Skeletal muscle cell (primary cell): ENCODE results near the gene MITD1.
"Not testable (repeated sequence)": the region's sequence is repeated elsewhere in the genome, so short reads cannot be mapped to it uniquely, and the experiment has no call there.

Experiments used
- DNase-seq: peaks from one replicate; pipeline ENCODE4 v3.0.0-alpha.2; 2010; ENCODE audit warnings: low read depth
- H3K4me3 ChIP-seq: 2 replicates; pipeline ENCODE4 v1.5.1; 2011; ENCODE audit warnings: low read depth, mild to moderate bottlenecking, control low read depth, low read length, moderate library complexity

The MITD1 gene

DNA sequence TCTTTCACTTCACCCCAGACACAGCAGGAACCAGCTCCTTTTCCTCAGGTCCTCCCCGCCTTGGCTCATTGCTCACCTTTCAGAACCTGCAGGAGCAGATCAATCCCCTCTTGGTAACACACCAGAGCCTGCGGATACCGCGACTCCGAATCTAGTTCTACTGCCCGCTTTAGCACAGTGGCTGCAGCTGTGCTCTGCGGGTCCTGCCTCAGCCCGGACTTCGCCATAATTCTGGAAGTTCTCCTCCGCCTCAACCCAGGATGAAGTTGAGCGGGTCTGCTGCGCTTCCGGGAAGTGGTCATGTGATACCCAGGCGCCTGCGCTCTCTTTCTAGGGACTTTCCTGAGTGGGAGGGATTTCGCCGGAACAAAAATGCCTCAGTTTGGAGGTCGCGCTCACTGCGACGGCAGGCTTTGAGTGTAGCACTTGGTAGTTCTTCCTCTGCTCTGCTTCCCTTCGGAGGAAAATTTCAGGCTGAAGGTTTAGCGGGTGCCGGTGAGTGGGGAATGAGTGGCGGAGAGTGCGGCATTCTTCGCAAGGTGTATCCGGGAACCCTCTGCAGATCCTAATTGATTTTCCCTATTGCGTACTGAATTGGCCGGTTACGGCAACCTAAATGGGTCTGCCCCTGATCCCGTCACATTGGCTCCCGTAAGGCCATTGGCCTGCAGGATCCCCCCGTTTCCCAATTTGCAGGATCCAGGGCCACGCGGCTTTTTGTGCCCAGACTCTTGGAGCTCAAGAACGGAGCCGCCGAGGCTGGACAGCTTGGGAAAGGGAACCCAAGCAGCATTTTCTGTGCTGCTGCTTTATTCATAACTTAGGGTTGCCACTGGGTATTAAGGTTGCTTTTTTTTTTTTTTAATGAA lies at the start of gene MITD1, which contains the start of gene MRPL30:
MITD1 (minus strand) TSS at position 304 of the 869 bp plus-strand sequence; CDS start at position 227, 77 bp downstream.
MRPL30 (plus strand) TSS at position 430 of the 869 bp plus-strand sequence. CDS start 5,020 bp downstream, outside the sequence.
- DNase-seq: peak; percentile 83
- peak within 1 kb of the TSS; percentile 63 for H3K4me3 ChIP-seq

DNA sequence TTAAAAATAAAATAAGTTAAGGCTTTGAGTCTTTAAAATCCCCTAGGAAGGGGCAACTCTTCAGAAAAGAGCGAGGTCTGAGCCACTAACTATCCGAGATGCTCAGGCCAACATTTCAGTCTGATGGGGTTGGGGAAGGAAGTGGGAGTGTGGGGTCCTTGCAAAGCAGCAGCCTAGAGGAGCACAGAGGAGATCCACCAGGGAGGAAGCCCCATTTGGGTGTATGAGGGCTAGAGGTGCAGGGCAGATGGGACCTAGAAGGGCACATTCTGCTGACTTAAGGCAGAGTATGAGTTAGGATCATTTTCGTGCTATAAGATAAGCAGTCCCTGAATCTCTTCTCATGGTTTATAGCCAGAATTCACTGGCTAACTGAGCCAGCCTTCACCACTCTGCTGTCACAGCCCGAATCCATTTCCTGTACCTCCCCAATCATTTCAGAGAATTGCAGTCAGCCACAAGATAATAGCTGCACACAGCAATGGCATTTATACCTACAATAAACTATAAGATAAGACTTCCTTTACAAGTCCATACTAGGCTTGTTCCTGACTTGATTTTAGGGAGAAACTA lies 37.2 kb upstream of the MITD1 start:
- no peak overlapping the region for H3K4me3 ChIP-seq
- DNase-seq: no peak

DNA sequence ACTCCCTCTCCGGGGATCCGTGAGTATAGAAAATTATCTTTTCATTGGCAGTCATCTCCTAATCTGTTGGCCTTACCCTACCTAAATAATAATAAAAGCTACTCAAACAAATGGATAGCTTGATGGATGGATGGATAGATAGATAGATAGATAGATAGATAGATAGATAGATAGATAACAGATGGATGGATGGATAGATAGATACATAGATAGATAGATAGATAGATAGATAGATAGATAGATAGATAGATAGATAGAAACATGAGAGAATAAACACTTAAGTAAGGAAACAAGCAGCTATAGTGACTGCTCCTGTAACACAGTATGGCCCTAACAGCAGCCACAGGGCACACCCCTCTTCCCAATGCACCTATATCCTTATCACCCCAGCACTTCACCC lies 35.2 kb upstream of the MITD1 start:
- no peak for DNase-seq
- H3K4me3 ChIP-seq: no peak overlapping the region

DNA sequence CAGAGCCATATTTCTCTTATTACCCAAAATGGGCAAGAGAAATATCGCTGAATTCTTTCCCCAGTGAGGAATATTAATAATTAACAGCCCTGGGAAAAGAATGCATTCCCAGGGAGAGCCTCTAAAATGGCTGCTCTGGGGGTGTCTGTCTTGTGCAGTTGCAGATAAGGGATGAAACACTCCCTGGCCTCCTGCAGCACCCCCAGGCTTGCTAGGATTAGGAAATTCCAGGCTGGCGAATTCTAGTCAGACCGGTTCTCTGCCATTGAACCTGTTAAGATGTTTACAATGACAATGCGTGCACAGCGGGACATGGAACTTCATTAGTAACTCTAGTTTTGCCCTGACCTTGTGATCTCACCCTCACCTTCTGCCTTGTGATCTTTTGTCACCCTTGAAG lies 24.6 kb upstream of the MITD1 start:
- no peak overlapping the region for H3K4me3 ChIP-seq
- DNase-seq: no peak

DNA sequence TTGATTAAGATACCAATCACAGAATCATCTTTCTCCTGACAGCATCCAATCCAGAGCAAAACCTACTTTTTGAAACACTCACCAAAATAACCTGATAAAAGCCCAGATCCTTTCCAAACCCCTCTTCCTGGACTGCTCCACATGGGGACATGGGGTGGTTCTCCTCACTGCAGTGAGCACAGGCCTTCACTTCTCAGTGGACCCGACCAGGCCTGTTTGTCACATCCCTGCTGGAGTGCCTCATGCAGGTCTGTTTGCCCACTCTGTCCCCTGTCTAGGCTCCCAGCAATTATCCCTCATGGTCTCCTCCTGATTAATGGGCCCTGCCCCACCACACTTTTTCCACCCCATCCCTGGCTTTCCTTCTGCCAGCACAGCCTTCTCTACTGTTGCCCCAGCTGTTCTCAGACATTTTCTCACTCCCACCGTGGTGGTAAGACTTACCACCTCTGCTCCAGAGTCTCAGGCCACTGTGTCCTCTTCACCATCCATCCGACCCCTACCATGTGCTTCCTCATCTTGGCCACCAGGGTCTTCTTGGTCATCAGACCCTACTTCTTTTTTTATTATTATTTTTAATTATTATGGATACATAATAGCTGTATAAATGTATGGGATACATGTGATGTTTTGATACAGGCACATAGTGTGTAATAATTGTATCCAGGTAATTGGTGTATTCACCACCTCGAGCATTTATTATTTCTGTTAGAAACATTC lies 21.3 kb upstream of the MITD1 start:
- no peak overlapping the region for H3K4me3 ChIP-seq
- no peak for DNase-seq

DNA sequence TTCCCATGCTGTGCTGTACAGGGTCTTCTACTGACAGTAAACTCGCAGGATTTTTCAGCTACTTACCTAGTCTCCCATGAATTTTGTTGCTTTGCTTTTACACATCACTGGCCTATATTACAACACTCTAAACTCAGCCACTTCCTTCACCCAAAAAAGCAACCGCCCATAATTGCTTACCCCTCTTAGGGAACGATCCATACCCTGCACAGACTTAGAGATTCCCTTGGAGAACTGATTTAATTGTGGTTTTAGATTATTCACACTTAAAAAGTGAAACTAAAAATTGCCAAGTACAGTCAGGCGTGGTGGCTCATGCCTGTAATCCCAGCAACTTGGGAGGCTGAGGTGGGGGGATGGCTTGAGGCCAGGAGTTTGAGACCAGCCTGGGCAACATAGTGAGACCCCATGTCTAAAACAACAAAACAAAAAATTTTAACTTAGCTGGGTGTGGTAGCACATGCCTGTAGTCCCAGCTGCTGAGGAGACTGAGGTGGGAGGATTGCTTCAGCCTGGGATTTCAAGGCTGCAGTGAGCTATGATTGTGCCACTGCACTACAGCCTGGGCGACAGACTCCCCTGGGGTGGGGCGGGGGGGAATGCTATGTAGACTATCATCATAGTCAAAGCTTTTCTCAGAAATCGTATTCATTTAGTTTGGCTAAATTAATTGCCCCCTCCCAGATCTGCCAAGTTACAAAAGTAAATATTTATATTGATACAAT lies 19.4 kb upstream of the MITD1 start:
- no peak for DNase-seq
- H3K4me3 ChIP-seq: no peak overlapping the region

DNA sequence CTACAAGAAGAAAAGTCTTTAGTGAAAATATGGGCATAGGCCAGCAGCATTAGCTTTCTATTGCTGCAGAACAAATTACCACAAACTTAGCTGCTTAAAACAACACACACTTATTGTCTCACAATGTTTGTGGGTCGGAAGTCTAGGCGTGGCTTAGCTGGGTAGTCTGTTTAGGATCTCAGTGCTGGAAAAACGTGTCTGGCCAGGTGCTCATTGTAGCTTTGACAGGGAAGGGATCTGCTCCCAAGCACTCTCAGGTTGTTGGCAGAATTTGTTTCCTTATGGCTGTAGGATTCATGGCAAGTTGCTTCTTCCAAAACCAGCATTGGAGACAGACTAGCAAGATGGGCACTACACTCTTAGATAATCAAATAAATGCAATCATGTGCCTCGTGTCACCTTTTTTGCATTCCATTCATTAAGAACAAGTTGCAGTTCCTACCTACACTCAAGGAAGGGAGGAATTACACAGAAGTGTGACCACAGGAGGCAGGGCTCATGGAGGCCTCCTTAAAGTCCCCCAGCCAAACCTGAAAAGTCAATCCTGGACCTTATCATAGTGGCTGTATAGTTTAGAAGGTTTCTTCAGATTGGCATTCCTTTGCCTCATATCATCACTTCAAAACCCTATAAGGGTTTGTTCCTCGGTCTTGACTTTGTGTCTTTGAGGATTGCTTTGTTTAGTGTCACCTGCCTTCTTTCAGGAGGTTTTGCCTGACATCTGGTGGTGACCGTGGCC lies 17.4 kb upstream of the MITD1 start:
- no peak for DNase-seq
- H3K4me3 ChIP-seq: no peak overlapping the region

DNA sequence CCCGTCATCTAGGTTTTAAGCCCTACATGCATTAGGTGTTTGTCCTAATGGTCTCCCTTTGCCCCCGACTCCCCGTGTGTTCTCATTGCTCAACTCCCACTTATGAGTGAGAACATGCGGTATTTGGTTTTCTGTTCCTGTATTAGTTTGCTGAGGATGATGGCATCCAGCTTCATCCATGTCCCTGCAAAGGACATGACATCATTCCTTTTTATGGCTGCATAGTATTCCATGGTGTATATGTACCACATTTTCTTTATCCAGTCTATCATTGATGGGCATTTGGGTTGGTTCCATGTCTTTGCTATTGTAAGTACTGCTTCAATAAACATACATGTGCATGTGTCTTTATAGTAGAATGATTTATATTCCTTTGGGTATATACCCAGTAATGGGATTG lies 11.5 kb upstream of the MITD1 start:
- DNase-seq, H3K4me3 ChIP-seq: not testable (repeated sequence)

DNA sequence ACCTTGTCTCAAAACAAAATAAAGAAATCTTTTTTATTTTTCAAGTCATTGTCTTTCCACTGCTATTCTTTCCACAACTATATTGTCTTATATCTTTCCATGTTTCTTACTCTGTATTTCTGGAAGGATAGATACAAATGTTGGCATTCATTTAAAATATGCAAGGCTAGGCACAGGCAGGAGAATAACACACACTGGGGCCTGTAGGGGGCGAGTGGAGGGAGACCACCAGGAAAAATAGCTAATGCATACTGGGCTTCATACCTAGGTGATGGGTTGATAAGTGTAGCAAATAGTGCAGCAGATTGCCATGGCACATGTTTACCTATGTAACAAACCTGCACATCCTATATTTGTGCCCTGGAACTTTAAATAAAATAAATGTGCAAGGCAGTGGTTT lies 9.7 kb upstream of the MITD1 start:
- no peak for DNase-seq
- no peak overlapping the region for H3K4me3 ChIP-seq

DNA sequence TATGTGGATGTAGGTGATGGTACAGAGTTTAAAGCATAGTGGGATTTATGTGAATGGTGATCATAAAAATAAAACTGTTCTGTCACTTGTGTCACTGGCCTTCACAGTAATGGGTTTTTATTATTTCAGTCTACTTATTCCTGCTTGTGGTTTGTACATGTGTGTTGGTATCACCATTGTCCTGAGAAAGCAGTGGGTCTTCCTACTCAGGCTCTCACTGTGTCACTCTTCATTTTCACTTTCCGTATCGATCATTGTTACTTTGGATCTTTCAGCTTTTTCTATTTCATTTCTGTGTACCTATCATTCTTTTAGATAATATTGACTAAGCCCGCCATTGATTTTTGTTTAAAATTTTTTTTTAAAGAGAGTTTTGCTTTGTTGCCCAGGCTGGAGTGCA lies 7.5 kb upstream of the MITD1 start:
- H3K4me3 ChIP-seq: no peak overlapping the region
- DNase-seq: no peak

DNA sequence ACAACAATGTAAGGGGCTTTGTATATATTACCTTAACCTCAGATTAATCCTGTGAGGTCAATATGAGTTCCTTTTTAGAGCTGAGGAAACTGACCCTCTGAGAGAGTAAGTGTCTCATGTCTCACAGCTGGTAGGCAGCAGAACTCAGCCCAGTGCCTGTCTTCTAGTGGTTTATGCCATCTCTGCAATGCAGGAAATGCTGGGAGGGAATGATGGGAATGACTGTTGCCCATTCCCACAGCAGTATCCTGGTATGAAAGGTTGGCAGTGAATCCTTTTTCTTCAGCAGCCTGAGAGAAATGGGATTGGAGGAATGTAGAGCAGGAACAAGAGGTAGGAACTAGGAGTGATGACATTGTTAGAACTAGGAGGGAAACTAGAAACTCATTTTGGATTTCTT lies 6.2 kb upstream of the MITD1 start:
- H3K4me3 ChIP-seq: no peak overlapping the region
- no peak for DNase-seq

DNA sequence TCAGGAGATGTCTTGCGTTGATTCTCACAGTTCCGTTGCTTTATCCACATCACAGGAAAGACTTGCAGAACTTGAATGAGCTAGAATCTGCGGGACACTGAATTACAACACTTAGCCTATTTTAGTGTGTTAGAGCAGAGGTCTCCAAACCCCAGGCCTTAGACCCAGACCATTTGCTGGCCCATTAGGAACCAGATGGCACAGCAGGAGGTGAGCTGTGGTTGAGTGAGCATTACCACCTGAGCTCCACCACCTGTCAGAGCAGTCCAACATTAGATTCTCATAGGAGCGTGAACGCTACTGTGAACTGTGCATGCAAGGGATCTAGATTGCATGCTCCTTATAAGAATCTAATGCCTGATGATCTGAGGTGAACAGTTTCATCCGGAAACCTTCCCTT lies 4.0 kb upstream of the MITD1 start:
- H3K4me3 ChIP-seq: no peak overlapping the region
- DNase-seq: no peak

DNA sequence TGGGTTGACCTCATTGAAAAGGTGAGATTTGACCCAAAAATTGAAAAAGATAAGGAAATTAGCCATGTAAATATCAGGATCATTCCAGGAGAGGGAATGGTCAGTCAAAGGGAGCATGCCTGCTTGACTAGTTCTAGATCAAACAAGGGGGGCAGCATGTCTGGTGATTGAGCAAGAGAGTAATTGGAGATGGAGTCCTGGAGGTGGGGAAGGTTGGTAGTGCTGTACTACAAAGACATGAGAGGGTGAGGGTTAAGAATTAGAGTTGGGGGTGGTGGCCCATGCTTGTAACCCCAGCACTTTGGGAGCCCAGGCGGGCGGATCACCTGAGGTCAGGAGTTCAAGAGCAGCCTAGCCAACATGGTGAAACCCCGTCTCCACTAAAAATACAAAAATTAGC lies 2.2 kb upstream of the MITD1 start:
- DNase-seq: no peak
- no peak overlapping the region for H3K4me3 ChIP-seq

DNA sequence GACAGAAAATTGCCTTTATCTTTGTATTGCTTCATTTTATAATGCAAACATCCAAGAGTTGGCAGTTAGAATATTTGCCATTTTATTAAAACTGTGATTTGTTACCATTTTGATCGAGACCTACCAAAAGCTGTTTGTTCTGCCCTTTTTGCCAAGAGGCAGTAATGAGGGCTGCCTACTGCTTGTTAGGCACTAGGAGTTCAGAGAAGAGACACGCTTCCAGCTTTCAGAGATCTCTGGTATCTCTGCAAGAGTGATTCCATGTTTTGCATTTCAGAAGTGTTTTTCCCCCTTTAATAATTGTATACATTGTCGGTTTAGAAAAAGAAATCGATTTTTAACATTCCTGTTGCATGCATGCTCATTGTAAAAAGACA lies 754 bp upstream of the MITD1 start:
- no peak for DNase-seq
- peak overlapping the region; percentile 63 for H3K4me3 ChIP-seq

DNA sequence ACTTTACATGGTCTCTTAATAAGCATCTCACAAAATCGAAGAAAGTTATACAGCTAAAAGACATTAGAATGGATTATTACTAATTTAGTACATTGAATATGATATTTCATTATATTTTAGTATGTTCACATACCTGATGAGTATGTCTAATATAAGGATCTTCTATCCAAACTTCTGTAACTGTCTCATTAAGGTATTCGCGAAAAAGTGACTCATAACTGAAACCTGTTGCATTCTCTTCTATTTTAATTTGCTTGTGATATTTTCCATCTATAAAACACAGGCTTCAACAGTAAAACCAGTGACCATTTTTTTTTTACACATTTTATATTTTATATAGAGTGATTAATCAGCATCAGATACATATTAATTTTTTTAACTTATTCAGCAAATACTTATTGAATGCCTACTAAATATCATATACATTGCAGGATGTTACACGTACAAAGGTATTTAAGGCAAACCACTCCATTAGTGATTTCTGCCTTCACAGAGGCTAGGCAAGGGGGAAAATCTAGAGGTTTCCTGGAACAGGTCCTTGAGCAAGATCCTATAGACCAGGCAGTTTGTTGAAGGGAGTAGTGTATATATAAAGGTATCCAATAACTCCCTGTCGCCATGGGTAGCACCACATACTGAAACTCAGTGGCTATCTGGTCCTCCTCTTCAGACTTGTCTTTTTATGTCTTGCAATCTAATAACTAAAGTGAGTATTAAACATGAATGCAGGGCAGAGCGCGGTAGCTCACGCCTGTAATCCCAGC lies 9.3 kb downstream of the MITD1 start:
- no peak for DNase-seq

DNA sequence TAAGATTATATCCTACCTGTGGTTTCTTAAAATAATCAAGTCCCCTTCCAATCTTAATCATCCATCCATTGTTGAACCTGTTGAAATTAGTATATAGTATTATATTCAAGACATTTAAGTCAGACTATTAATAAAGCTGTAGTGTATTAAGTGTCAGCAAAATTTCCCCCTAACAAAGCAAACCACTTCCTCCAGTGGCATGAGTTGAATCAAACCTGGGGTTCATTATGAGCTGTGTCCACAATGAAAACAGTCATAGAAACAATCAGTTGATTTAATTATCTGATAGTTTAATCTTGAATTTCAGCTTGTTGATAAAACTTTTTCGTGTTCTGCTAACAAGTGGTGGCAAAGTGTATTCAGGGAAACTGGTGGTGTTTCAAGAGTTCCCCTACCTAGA lies 11.3 kb downstream of the MITD1 start:
- DNase-seq: no peak
- H3K4me3 ChIP-seq: no peak overlapping the region

More for the DNA sequence above, 9.3 kb downstream of the MITD1 start:
- no peak overlapping the region for H3K4me3 ChIP-seq

DNA sequence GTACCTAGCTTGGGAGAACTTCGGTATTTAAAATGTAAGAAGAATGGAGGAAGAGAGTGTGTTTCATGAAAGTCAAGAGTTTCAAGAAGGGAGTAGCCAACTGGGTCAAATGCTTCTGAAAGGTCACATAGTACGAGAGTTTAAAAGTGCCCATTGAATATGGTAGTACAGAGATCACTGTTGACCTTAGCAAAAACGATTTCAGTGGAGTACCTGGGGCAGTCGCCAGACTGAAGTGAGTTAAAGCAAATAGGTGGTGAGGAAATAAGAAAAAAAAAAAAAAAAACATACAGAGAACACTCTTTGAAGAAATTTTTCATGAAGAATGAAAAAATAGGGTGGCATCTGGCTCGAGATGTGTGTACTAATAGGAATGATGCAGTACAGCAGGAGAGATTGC lies 14.6 kb downstream of the MITD1 start:
- H3K4me3 ChIP-seq: no peak overlapping the region
- no peak for DNase-seq

DNA sequence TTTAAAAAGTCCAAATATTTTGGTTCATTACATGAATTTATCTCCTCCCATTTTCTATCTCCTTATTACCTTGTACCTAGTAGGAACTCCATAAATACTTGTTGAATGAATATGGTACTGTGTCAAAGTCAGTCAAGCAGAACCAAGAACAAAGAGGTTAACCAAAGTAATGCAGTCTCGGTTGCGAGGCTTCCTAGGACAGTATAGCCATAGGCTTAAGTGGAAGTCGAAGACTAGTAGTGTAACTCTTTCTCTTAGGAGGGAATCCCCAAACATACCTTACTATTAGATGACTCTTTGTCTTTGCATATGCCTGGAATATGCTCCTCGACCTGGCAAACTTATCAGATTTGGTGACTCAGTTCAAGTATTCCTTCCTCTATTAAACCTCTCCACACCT lies 21.3 kb downstream of the MITD1 start:
- no peak overlapping the region for H3K4me3 ChIP-seq
- no peak for DNase-seq
